Nephron progenitor cell (in vitro differentiated cells): Measurements from ENCODE around the gene RNF123.

Source experiments
- DNase-seq: peaks from one replicate; pipeline ENCODE4 v3.0.0; 2021
- H3K27ac Mint-ChIP-seq: 2 replicates; pipeline ENCODE4 v1.8.0; 2021; ENCODE audit warnings: mild to moderate bottlenecking, moderate library complexity, mixed read lengths
- H3K27me3 Mint-ChIP-seq: 2 replicates; pipeline ENCODE4 v1.8.0; 2021; ENCODE audit warnings: mild to moderate bottlenecking, low read depth, mixed read lengths; ENCODE audit not compliant: poor library complexity
- H3K36me3 Mint-ChIP-seq: 2 replicates; pipeline ENCODE4 v1.8.0; 2021; ENCODE audit warnings: low read depth, mixed read lengths
- H3K4me1 Mint-ChIP-seq: 2 replicates; pipeline ENCODE4 v1.8.0; 2021; ENCODE audit warnings: mixed read lengths
- H3K4me3 Mint-ChIP-seq: 2 replicates; pipeline ENCODE4 v1.8.0; 2021; ENCODE audit warnings: mild to moderate bottlenecking, moderate library complexity, mixed read lengths
- H3K9me3 Mint-ChIP-seq: 2 replicates; pipeline ENCODE4 v1.8.0; 2021; ENCODE audit warnings: mild to moderate bottlenecking, moderate library complexity, mixed read lengths
- TF ChIP-seq, protein P1 (sequence below): fragments of 200-600 bp; sonication (generic); IDR thresholded peaks from 2 replicates; pipeline ENCODE4 v1.5.0; 2021; ENCODE audit warnings: antibody characterized with exemption

RNF123 gene

DNA sequence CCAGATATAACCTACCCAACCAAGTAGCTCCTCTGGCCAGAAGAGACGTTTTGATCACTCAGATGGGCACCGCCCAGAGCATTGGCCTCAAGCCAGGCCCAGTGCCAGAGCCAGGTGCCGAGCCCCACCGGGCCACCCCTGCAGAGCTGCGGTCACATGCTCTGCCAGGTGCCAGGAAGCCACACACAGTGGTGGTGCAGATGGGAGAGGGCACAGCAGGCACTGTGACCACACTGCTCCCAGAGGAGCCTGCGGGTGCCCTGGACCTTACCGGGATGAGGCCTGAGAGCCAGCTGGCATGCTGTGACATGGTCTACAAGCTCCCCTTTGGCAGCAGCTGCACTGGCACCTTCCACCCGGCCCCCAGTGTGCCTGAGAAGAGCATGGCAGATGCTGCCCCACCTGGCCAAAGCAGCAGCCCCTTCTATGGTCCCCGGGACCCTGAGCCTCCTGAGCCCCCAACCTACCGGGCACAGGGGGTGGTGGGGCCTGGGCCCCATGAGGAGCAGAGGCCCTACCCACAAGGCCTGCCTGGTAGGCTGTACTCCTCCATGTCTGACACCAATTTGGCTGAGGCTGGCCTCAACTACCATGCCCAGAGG lies 34.3 kb upstream of the RNF123 start:
- H3K4me1 Mint-ChIP-seq = peaks cover 47% of the 10 kb centered on the region
- no peak for DNase-seq
- H3K4me3 Mint-ChIP-seq = no peak overlapping the region
- no peaks in the 10 kb centered on the region for H3K36me3 Mint-ChIP-seq
- peaks cover 4% of the 10 kb centered on the region for H3K27me3 Mint-ChIP-seq
- TF ChIP-seq, protein P1, sequence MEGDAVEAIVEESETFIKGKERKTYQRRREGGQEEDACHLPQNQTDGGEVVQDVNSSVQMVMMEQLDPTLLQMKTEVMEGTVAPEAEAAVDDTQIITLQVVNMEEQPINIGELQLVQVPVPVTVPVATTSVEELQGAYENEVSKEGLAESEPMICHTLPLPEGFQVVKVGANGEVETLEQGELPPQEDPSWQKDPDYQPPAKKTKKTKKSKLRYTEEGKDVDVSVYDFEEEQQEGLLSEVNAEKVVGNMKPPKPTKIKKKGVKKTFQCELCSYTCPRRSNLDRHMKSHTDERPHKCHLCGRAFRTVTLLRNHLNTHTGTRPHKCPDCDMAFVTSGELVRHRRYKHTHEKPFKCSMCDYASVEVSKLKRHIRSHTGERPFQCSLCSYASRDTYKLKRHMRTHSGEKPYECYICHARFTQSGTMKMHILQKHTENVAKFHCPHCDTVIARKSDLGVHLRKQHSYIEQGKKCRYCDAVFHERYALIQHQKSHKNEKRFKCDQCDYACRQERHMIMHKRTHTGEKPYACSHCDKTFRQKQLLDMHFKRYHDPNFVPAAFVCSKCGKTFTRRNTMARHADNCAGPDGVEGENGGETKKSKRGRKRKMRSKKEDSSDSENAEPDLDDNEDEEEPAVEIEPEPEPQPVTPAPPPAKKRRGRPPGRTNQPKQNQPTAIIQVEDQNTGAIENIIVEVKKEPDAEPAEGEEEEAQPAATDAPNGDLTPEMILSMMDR = no peak
- no peak overlapping the region for H3K27ac Mint-ChIP-seq
- H3K9me3 Mint-ChIP-seq = no peaks in the 10 kb centered on the region

DNA sequence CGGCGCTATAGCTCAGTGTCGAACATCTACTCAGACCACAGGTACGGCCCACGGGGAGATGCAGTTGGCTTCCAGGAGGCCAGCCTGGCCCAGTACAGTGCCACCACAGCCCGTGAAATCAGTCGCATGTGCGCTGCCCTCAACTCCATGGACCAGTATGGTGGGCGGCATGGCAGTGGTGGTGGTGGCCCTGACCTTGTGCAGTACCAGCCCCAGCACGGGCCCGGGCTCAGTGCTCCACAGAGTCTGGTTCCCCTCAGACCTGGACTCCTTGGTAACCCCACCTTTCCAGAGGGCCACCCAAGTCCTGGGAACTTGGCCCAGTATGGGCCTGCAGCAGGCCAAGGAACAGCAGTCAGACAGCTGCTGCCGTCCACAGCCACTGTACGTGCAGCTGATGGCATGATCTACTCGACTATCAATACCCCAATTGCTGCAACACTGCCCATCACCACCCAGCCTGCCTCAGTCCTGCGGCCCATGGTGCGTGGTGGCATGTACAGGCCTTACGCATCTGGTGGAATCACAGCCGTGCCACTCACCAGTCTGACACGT lies 33.5 kb upstream of the RNF123 start:
- Mint-ChIP-seq H3K27me3 (peaks cover 4% of the 10 kb centered on the region), H3K9me3 (no peaks in the 10 kb centered on the region), H3K4me3 (no peak overlapping the region), H3K27ac (no peak overlapping the region), H3K36me3 (no peaks in the 10 kb centered on the region), H3K4me1 (peaks cover 39% of the 10 kb centered on the region)
- no peak for DNase-seq
- TF ChIP-seq, protein P1 = no peak

DNA sequence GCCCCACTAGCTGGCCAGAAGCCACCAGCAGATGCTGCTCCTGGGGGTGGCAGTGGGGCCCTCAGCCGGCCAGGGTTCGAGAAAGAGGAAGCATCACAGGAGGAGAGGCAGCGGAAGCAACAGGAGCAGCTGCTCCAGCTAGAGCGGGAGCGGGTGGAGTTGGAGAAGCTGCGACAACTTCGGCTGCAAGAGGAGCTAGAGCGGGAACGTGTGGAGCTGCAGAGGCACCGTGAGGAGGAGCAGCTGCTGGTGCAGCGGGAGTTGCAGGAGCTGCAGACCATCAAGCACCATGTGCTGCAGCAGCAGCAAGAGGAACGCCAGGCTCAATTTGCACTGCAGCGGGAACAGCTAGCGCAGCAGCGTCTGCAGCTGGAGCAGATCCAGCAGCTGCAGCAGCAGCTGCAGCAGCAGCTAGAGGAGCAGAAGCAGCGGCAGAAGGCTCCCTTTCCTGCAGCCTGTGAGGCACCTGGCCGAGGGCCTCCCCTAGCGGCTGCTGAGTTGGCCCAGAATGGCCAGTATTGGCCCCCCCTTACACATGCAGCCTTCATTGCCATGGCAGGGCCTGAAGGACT lies 32.7 kb upstream of the RNF123 start:
- no peak overlapping the region for H3K4me3 Mint-ChIP-seq
- H3K9me3 Mint-ChIP-seq = no peaks in the 10 kb centered on the region
- no peaks in the 10 kb centered on the region for H3K36me3 Mint-ChIP-seq
- H3K27ac Mint-ChIP-seq = no peak overlapping the region
- TF ChIP-seq, protein P1 = no peak
- peaks cover 4% of the 10 kb centered on the region for H3K27me3 Mint-ChIP-seq
- no peak for DNase-seq
- H3K4me1 Mint-ChIP-seq = peaks cover 31% of the 10 kb centered on the region

DNA sequence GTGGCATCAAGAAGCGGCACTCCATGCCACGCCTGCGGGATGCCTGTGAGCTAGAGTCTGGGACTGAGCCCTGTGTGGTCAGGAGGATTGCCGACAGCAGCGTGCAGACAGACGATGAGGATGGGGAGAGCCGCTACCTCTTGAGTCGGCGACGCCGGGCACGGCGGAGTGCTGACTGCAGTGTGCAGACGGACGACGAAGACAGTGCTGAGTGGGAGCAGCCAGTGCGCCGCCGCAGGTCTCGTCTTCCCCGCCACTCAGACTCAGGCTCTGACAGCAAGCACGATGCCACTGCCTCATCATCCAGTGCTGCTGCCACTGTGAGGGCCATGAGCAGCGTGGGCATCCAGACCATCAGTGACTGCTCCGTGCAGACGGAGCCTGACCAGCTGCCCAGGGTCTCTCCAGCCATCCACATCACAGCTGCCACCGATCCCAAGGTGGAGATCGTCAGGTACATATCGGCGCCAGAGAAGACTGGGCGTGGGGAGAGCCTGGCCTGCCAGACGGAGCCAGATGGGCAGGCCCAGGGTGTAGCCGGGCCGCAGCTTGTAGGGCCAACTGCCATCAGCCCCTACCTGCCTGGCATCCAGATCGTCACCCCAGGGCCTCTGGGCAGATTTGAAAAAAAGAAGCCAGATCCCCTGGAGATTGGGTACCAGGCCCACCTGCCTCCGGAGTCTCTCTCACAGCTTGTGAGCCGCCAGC lies 32.0 kb upstream of the RNF123 start:
- H3K27ac Mint-ChIP-seq = no peak overlapping the region
- DNase-seq = no peak
- peaks cover 4% of the 10 kb centered on the region for H3K27me3 Mint-ChIP-seq
- H3K4me1 Mint-ChIP-seq = peaks cover 28% of the 10 kb centered on the region
- no peaks in the 10 kb centered on the region for H3K9me3 Mint-ChIP-seq
- TF ChIP-seq, protein P1 = no peak
- no peaks in the 10 kb centered on the region for H3K36me3 Mint-ChIP-seq
- H3K4me3 Mint-ChIP-seq = no peak overlapping the region

DNA sequence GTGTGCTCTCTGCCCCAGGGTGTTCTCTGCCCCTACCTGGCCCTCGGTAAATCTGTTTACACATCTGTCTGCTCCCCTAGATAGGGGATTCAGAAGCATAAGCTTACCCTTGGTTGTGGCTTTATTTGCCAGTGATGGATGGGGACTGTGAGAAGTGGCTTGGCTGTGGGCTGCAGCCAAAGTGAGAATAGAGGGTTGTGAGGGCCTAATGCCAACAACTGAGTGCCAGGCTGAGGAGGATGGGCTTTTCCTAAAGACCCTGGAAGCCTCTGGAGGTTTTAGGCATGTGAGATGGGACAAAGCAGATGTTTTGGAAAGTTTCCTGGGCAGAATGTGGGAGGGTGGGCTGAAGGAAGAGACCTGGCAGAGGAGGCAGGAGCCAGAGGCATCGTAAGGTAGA lies 30.6 kb upstream of the RNF123 start:
- Mint-ChIP-seq H3K27ac (no peak overlapping the region), H3K27me3 (peaks cover 4% of the 10 kb centered on the region), H3K36me3 (no peaks in the 10 kb centered on the region), H3K9me3 (no peaks in the 10 kb centered on the region), H3K4me3 (no peak overlapping the region), H3K4me1 (peaks cover 15% of the 10 kb centered on the region)
- no peak for DNase-seq
- TF ChIP-seq, protein P1 = no peak
